Activated CD8-positive, alpha-beta memory T cell treated with anti-CD3 and anti-CD28 coated beads, Interleukin-2, amount 50 U/mL, for 4 hours (primary cell): ENCODE data around the gene SUPT16H.
"Not testable (repeated sequence)": the region's sequence is repeated elsewhere in the genome, so short reads cannot be mapped to it uniquely, and the experiment has no call there.

ENCODE experiments used
- DNase-seq: peaks from one replicate; pipeline ENCODE4 v3.0.0-alpha.2; 2020

Gene SUPT16H

GRCh38 chr14:21356511-21356910 lies 27.3 kb downstream of the SUPT16H start:
- no peak for DNase-seq

GRCh38 chr14:21352587-21352986 lies 31.2 kb downstream of the SUPT16H start:
- no peak for DNase-seq

- DNase-seq, result no peak
These were observed 33.3 kb downstream of the SUPT16H start for GRCh38 chr14:21350539-21350938.

- DNase-seq, result no peak
These were observed 36.6 kb downstream of the SUPT16H start for GRCh38 chr14:21347201-21347600.

GRCh38 chr14:21346532-21347135 lies 37.2 kb downstream of the SUPT16H start:
- no peak for DNase-seq

- no peak for DNase-seq
These were observed 40.6 kb downstream of the SUPT16H start for GRCh38 chr14:21343035-21343794.

- DNase-seq, result no peak
These were observed 49.5 kb downstream of the SUPT16H start for GRCh38 chr14:21334202-21334906.

GRCh38 chr14:21332950-21333349 lies 50.9 kb downstream of the SUPT16H start:
- DNase-seq, result no peak

- DNase-seq, result no peak
These were observed 56.8 kb downstream of the SUPT16H start for GRCh38 chr14:21326972-21327371.

- DNase-seq, result no peak
These were observed 61.1 kb downstream of the SUPT16H start for GRCh38 chr14:21322716-21323115.

- DNase-seq, result no peak
These were observed 62.9 kb downstream of the SUPT16H start for GRCh38 chr14:21320913-21321312.

- no peak for DNase-seq
These were observed 66.4 kb downstream of the SUPT16H start for GRCh38 chr14:21317398-21317797.

- DNase-seq, result no peak
These were observed 70.3 kb downstream of the SUPT16H start for GRCh38 chr14:21313512-21313911.

GRCh38 chr14:21311614-21312013 lies 72.2 kb downstream of the SUPT16H start:
- DNase-seq, result no peak

GRCh38 chr14:21309956-21310355 lies 73.9 kb downstream of the SUPT16H start:
- DNase-seq, result no peak

GRCh38 chr14:21309238-21309636 lies 74.6 kb downstream of the SUPT16H start:
- no peak for DNase-seq

GRCh38 chr14:21308479-21309237 lies 75.2 kb downstream of the SUPT16H start:
- DNase-seq, result peak; percentile 65

- DNase-seq, result no peak
These were observed 75.7 kb downstream of the SUPT16H start for GRCh38 chr14:21308132-21308478.

GRCh38 chr14:21307637-21308036 lies 76.2 kb downstream of the SUPT16H start:
- no peak for DNase-seq

- DNase-seq, result not testable (repeated sequence)
These were observed 81.0 kb downstream of the SUPT16H start for GRCh38 chr14:21302836-21303140.

- no peak for DNase-seq
These were observed 81.6 kb downstream of the SUPT16H start for GRCh38 chr14:21302013-21302835.
